GM18517 (cell line): ENCODE data around the gene PRELID1.
A peak's percentile ranks its signal among the peaks of the same experiment; 100 is the strongest.
"Not testable (repeated sequence)": the region's sequence is repeated elsewhere in the genome, so short reads cannot be mapped to it uniquely, and the experiment has no call there.

Source experiments
- ATAC-seq: cut with Tn5 transposase; IDR thresholded peaks from one replicate; pipeline ENCODE4 v1.9.1; 2021; ENCODE audit warnings: mild to moderate bottlenecking, moderate library complexity; ENCODE audit not compliant: unreplicated experiment

PRELID1 gene

GRCh38 chr5:177303121-177303924 is at the start of gene PRELID1, which contains the start of gene RAB24:
Gene PRELID1, plus strand, starts transcription at chr5:177303799. Its CDS starts 187 bp downstream, at chr5:177303986.
Gene RAB24, minus strand, starts transcription at chr5:177303719. Its CDS starts 431 bp downstream, at chr5:177303288.
- peak; percentile 48 for ATAC-seq

GRCh38 chr5:177256296-177256695 is 47.3 kb upstream of the PRELID1 start:
- ATAC-seq = no peak

GRCh38 chr5:177258711-177259110 is 44.9 kb upstream of the PRELID1 start:
- not testable (repeated sequence) for ATAC-seq

GRCh38 chr5:177260961-177261360 is 42.6 kb upstream of the PRELID1 start:
- ATAC-seq = no peak

GRCh38 chr5:177261510-177261909 is 42.1 kb upstream of the PRELID1 start:
- ATAC-seq = no peak

GRCh38 chr5:177264178-177264577 is 39.4 kb upstream of the PRELID1 start:
- no peak for ATAC-seq

GRCh38 chr5:177265395-177265794 is 38.2 kb upstream of the PRELID1 start:
- ATAC-seq = no peak

GRCh38 chr5:177269232-177269895 is 34.2 kb upstream of the PRELID1 start:
- ATAC-seq = no peak

GRCh38 chr5:177269976-177270375 is 33.6 kb upstream of the PRELID1 start:
- ATAC-seq = no peak

GRCh38 chr5:177270653-177271052 is 32.9 kb upstream of the PRELID1 start:
- no peak for ATAC-seq

- ATAC-seq = no peak
These were observed 32.5 kb upstream of the PRELID1 start for GRCh38 chr5:177271113-177271512.

GRCh38 chr5:177275883-177276282 is 27.7 kb upstream of the PRELID1 start:
- ATAC-seq = no peak

- ATAC-seq = no peak
These were observed 26.7 kb upstream of the PRELID1 start for GRCh38 chr5:177276886-177277285.

GRCh38 chr5:177288191-177288590 is 15.4 kb upstream of the PRELID1 start:
- no peak for ATAC-seq

- peak; percentile 60 for ATAC-seq
These were observed 12.6 kb upstream of the PRELID1 start for GRCh38 chr5:177290816-177291596.

GRCh38 chr5:177291735-177292134 is 11.9 kb upstream of the PRELID1 start:
- no peak for ATAC-seq

GRCh38 chr5:177293819-177294581 is 9.6 kb upstream of the PRELID1 start:
- no peak for ATAC-seq

- no peak for ATAC-seq
These were observed 9.0 kb upstream of the PRELID1 start for GRCh38 chr5:177294632-177295031.

- no peak for ATAC-seq
These were observed 7.7 kb upstream of the PRELID1 start for GRCh38 chr5:177295924-177296323.

GRCh38 chr5:177296581-177296980 is 7.0 kb upstream of the PRELID1 start:
- no peak for ATAC-seq

GRCh38 chr5:177297922-177298321 is 5.7 kb upstream of the PRELID1 start:
- ATAC-seq = no peak
